ENCODE data around the gene SAMD3. TPM values are rescaled to one million over a fixed set of nuclear protein-coding genes. Genes with fewer than 3 reads are reported as not detected.

The SAMD3 gene
- total RNA-seq, 1 experiment from 2014 or later, result 7.5 TPM

DNA sequence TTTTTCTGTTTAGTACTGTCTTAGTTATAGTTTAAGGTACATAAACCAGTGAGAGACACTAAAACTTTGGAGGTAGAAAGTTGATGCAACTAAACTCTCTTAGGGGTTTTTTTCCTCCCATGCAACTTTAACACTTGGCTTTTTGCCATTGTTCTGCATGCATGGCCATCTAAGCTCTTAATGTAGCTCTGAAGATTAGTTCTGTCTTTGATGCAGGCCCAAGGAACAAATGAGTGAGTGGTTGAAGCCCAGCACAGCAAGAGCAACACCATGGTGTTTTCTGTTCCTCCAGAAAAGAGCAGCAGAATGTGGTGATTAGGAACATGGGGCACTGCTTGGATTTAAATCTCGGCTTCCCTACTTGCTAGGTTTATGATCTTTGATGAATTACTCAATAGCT, 115.0 kb downstream of the SAMD3 start:
- BruUV-seq (replicated peaks), result no TSS peak
- no peaks in the 10 kb centered on the region for H3K27me3 ChIP-seq (ENCODE audit: insufficient read depth, low read length)
- no peak overlapping the region for H3K9ac ChIP-seq (ENCODE audit: low read length)
- no peak overlapping the region for H3K27ac ChIP-seq (ENCODE audit: low read depth, low read length)
- no peak overlapping the region for H2AFZ ChIP-seq (ENCODE audit: low read depth, low read length, poor library complexity, severe bottlenecking)
- no peaks in the 10 kb centered on the region for H3K9me3 ChIP-seq (ENCODE audit: control insufficient read depth in 1 of 2, insufficient read depth in 1 of 2, low read depth in 1 of 2, low read length in 2 of 2)
- no peaks in the 10 kb centered on the region for H4K20me1 ChIP-seq (ENCODE audit: insufficient read depth)
- no peaks in the 10 kb centered on the region for H3K4me1 ChIP-seq (ENCODE audit: control insufficient read depth in 1 of 2, insufficient read depth in 2 of 2, low read length in 2 of 2)
- ChIA-PET RAD21 (ENCODE audit: low non-redundant PET in 1 of 2, low total read pairs in 2 of 2, uncharacterized antibody in 2 of 2, unreplicated experiment in 2 of 2) (no interaction called here), POLR2A (no interaction called here), CTCF (no interaction called here)
- H3K4me2 ChIP-seq (ENCODE audit: low read length), result no peak overlapping the region
- TF ChIP-seq JUND (IDR thresholded peaks at IDR 0.05), result no peak
- TF ChIP-seq, protein P1, sequence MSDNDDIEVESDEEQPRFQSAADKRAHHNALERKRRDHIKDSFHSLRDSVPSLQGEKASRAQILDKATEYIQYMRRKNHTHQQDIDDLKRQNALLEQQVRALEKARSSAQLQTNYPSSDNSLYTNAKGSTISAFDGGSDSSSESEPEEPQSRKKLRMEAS (IDR thresholded peaks at IDR 0.05), result no peak
- no peak for TF ChIP-seq ZFX (IDR thresholded peaks at IDR 0.05)
- TF ChIP-seq SP1 (IDR thresholded peaks at IDR 0.05; ENCODE audit: low read depth), result no peak
- no peak for TF ChIP-seq CEBPB (IDR thresholded peaks at IDR 0.05; ENCODE audit: low read depth)
- TF ChIP-seq SRF (IDR thresholded peaks at IDR 0.05; ENCODE audit: low read depth), result no peak
- no peak for DNase-seq (ENCODE audit: low read depth, low spot score)
- no peaks in the 10 kb centered on the region for H3K79me2 ChIP-seq (ENCODE audit: insufficient read depth, low read length)
- intact Hi-C loops (cut with micrococcal nuclease), result no loop called here
- no peak for ATAC-seq
- no peak overlapping the region for H3K4me3 ChIP-seq (replicated peaks in 1 of 2; ENCODE audit: low read depth in 1 of 2, low read length in 2 of 2)
- no peaks in the 10 kb centered on the region for H3K9me2 ChIP-seq (ENCODE audit: insufficient read depth)
- peaks cover 0 to 9% of the 10 kb centered on the region in 2 experiments; a peak in 1 of 4 replicates for H3K36me3 ChIP-seq (ENCODE audit: control insufficient read depth in 1 of 2, insufficient read depth in 2 of 2, low read length in 2 of 2)

DNA sequence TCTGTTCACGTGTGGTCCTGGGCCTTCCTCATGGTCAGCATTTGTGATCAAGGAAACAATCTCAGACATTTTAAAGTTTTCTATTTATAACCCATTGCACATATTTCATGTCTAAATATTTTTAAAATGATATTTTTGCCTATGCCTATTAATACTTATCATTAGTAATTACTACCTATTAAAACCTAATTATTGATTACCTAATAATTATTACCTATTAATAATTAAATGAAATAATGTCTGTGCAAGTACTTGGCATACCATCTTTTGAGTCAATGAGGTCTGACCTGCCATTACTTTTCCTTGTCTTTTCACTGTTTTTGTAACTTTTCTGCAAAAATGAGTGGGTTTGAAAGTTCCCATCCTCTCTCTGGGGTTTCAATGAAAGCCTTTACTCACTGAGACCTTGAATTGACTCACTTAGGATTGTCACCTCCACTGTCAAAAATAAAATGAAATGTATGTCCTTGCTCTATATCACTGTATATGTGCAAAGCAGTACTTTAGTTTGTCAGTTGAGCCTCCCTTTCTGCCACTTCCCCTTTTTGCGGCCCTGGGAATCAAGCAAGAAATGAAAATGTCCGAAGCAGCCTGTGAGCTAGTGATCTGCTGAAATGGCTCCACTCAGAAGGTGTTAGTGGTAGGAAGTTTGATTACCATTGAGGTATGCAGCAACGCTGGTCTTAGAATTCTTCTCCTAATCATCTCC, 116.6 kb downstream of the SAMD3 start:
- Histone ChIP-seq H3K4me1 (ENCODE audit: control insufficient read depth in 1 of 2, insufficient read depth in 2 of 2, low read length in 2 of 2) (no peaks in the 10 kb centered on the region), H3K36me3 (ENCODE audit: control insufficient read depth in 1 of 2, insufficient read depth in 2 of 2, low read length in 2 of 2) (peaks cover 0 to 7% of the 10 kb centered on the region in 2 experiments; a peak in 1 of 4 replicates), H3K27ac (ENCODE audit: low read depth, low read length) (no peak overlapping the region), H4K20me1 (ENCODE audit: insufficient read depth) (no peaks in the 10 kb centered on the region), H2AFZ (ENCODE audit: low read depth, low read length, poor library complexity, severe bottlenecking) (no peak overlapping the region), H3K4me2 (ENCODE audit: low read length) (no peak overlapping the region), H3K9me2 (ENCODE audit: insufficient read depth) (no peaks in the 10 kb centered on the region), H3K9ac (ENCODE audit: low read length) (no peak overlapping the region), H3K4me3 (replicated peaks in 1 of 2; ENCODE audit: low read depth in 1 of 2, low read length in 2 of 2) (no peak overlapping the region), H3K9me3 (ENCODE audit: control insufficient read depth in 1 of 2, insufficient read depth in 1 of 2, low read depth in 1 of 2, low read length in 2 of 2) (no peaks in the 10 kb centered on the region), H3K79me2 (ENCODE audit: insufficient read depth, low read length) (no peaks in the 10 kb centered on the region), H3K27me3 (ENCODE audit: insufficient read depth, low read length) (no peaks in the 10 kb centered on the region)
- BruUV-seq (replicated peaks), result no TSS peak
- ChIA-PET POLR2A (no interaction called here), CTCF (no interaction called here), RAD21 (ENCODE audit: low non-redundant PET in 1 of 2, low total read pairs in 2 of 2, uncharacterized antibody in 2 of 2, unreplicated experiment in 2 of 2) (no interaction called here)
- intact Hi-C loops (cut with micrococcal nuclease), result no loop called here
- DNase-seq (ENCODE audit: low read depth, low spot score), result no peak
- TF ChIP-seq ZFX (IDR thresholded peaks at IDR 0.05) (no peak), EZH2phosphoT487 (IDR thresholded peaks at IDR 0.05; ENCODE audit: borderline replicate concordance) (no peak)
- TF ChIP-seq, protein P2, sequence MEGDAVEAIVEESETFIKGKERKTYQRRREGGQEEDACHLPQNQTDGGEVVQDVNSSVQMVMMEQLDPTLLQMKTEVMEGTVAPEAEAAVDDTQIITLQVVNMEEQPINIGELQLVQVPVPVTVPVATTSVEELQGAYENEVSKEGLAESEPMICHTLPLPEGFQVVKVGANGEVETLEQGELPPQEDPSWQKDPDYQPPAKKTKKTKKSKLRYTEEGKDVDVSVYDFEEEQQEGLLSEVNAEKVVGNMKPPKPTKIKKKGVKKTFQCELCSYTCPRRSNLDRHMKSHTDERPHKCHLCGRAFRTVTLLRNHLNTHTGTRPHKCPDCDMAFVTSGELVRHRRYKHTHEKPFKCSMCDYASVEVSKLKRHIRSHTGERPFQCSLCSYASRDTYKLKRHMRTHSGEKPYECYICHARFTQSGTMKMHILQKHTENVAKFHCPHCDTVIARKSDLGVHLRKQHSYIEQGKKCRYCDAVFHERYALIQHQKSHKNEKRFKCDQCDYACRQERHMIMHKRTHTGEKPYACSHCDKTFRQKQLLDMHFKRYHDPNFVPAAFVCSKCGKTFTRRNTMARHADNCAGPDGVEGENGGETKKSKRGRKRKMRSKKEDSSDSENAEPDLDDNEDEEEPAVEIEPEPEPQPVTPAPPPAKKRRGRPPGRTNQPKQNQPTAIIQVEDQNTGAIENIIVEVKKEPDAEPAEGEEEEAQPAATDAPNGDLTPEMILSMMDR (IDR thresholded peaks at IDR 0.05 in 2 of 3, conservative IDR thresholded peaks at IDR 0.05 in 1 of 3; ENCODE audit: borderline replicate concordance in 1 of 3, insufficient read depth in 1 of 3, low read depth in 2 of 3, low read length in 2 of 3), result no peak
- ATAC-seq, result no peak

All from HCT116 (cell line).